ENCODE results near the gene TXNDC11.

- no peak for TF ChIP-seq POLR2AphosphoS5 (IDR thresholded peaks at IDR 0.05; ENCODE audit: low read depth)
- TF ChIP-seq REST (IDR thresholded peaks at IDR 0.05; ENCODE audit: unreplicated experiment) = no peak
- TF ChIP-seq CTCF (conservative IDR thresholded peaks at IDR 0.05; ENCODE audit: low read depth in 2 of 2) = no peak
- TF ChIP-seq EZH2 (IDR thresholded peaks at IDR 0.05; ENCODE audit: low read depth, unreplicated experiment) = no peak
- TF ChIP-seq ZNF114 (CRISPR knock-in tag; IDR thresholded peaks at IDR 0.05) = no peak
- TF ChIP-seq JUNB (IDR thresholded peaks at IDR 0.05; ENCODE audit: unreplicated experiment) = no peak
- no peak for TF ChIP-seq CREB1 (CRISPR knock-in tag; IDR thresholded peaks at IDR 0.05; ENCODE audit: low read depth)
- TF ChIP-seq STAT1 (IDR thresholded peaks at IDR 0.05; ENCODE audit: unreplicated experiment) = no peak
- TF ChIP-seq EZH2phosphoT487 (IDR thresholded peaks at IDR 0.05; ENCODE audit: unreplicated experiment) = no peak
- TF ChIP-seq NANOG (IDR thresholded peaks at IDR 0.05; ENCODE audit: borderline replicate concordance) = no peak
- no peak for TF ChIP-seq ZNF331 (CRISPR knock-in tag; IDR thresholded peaks at IDR 0.05; ENCODE audit: low read depth)
- no peak for TF ChIP-seq ETS1 (IDR thresholded peaks at IDR 0.05)
- TF ChIP-seq ZNF462 (CRISPR knock-in tag; IDR thresholded peaks at IDR 0.05) = no peak
Measured at GRCh38 chr16:11677959-11678881, 64.4 kb downstream of the TXNDC11 start.
